WTC11 (cell line): Measurements from ENCODE around the gene ZNF496. TPM values are rescaled to one million over a fixed set of nuclear protein-coding genes. Genes with fewer than 3 reads are reported as not detected.

Source experiments
- ATAC-seq: fragments of 200-7000 bp; cut with Tn5 transposase; 2 replicates; pipeline ENCODE4 v1.10.0; 2021; ENCODE audit warnings: mild to moderate bottlenecking, moderate library complexity
- CTCF ChIA-PET: fragments of 300-600 bp; sonication (Branson Sonifier 250); formaldehyde crosslinking; loops from one replicate; lab custom pipeline; 2021; ENCODE audit warnings: antibody characterized with exemption; lab: Charles Lee
- POLR2A ChIA-PET: fragments of 350-600 bp; sonication (Branson Sonifier 250); formaldehyde crosslinking; loops from one replicate; lab custom pipeline; 2021; ENCODE audit warnings: antibody characterized with exemption; lab: Charles Lee
- DNase-seq: peaks from one replicate; pipeline ENCODE4 v3.0.0; 2021; ENCODE audit warnings: low spot score
- H3K27ac Mint-ChIP-seq: 2 replicates; pipeline ENCODE4 v1.8.0; 2021; ENCODE audit warnings: mixed read lengths
- H3K27me3 Mint-ChIP-seq: 2 replicates; pipeline ENCODE4 v1.8.0; 2021; ENCODE audit warnings: low read depth, mild to moderate bottlenecking, moderate library complexity, mixed read lengths
- H3K36me3 Mint-ChIP-seq: 2 replicates; pipeline ENCODE4 v1.8.0; 2021; ENCODE audit warnings: mixed read lengths
- H3K4me1 Mint-ChIP-seq: 2 replicates; pipeline ENCODE4 v1.8.0; 2022; ENCODE audit warnings: mixed read lengths
- H3K4me3 Mint-ChIP-seq: 2 replicates; pipeline ENCODE4 v1.8.0; 2021; ENCODE audit warnings: mild to moderate bottlenecking, moderate library complexity, mixed read lengths
- H3K9me3 Mint-ChIP-seq: 2 replicates; pipeline ENCODE4 v1.8.0; 2021; ENCODE audit warnings: mixed read lengths
- ATF1 ChIP-seq: sonication (generic); formaldehyde crosslinking; IDR thresholded peaks from 2 replicates; pipeline ENCODE4 v1.8.1; 2023; ENCODE audit warnings: mild to moderate bottlenecking, moderate library complexity, missing genetic modification reagents
- CREM ChIP-seq: sonication (generic); formaldehyde crosslinking; IDR thresholded peaks from 2 replicates; pipeline ENCODE4 v1.8.1; 2022; ENCODE audit warnings: mild to moderate bottlenecking, missing genetic modification reagents, moderate library complexity
- IRF2 ChIP-seq: sonication (generic); formaldehyde crosslinking; IDR thresholded peaks from 2 replicates; pipeline ENCODE4 v1.8.0; 2022; ENCODE audit warnings: low read depth, missing genetic modification reagents, borderline replicate concordance
- JUN ChIP-seq: sonication (generic); formaldehyde crosslinking; IDR thresholded peaks from 2 replicates; pipeline ENCODE4 v1.8.0; 2023; ENCODE audit warnings: mild to moderate bottlenecking, missing genetic modification reagents
- NR1H2 ChIP-seq: sonication (generic); formaldehyde crosslinking; IDR thresholded peaks from 2 replicates; pipeline ENCODE4 v1.9.0; 2021; ENCODE audit warnings: mild to moderate bottlenecking, moderate library complexity, missing genetic modification reagents
- NR3C1 ChIP-seq: sonication (generic); formaldehyde crosslinking; conservative IDR thresholded peaks from 2 replicates; pipeline ENCODE4 v1.8.1; 2023; ENCODE audit warnings: low read depth, mild to moderate bottlenecking, missing genetic modification reagents
- PRRX2 ChIP-seq: fragments of 250-450 bp; sonication (Bioruptor Pico); IDR thresholded peaks from 2 replicates; pipeline ENCODE4 v1.8.0; 2021; ENCODE audit warnings: mild to moderate bottlenecking
- SOX15 ChIP-seq: fragments of 250-450 bp; sonication (Bioruptor Pico); IDR thresholded peaks from 2 replicates; pipeline ENCODE4 v1.9.0; 2021; ENCODE audit warnings: mild to moderate bottlenecking
- ZBTB21 ChIP-seq: sonication (generic); formaldehyde crosslinking; IDR thresholded peaks from 2 replicates; pipeline ENCODE4 v1.8.1; 2023; ENCODE audit warnings: mild to moderate bottlenecking, missing genetic modification reagents, borderline replicate concordance
- ZNF232 ChIP-seq: sonication (generic); formaldehyde crosslinking; IDR thresholded peaks from 2 replicates; pipeline ENCODE4 v1.8.0; 2022; ENCODE audit warnings: mild to moderate bottlenecking, missing genetic modification reagents
- ZNF317 ChIP-seq: sonication (generic); formaldehyde crosslinking; IDR thresholded peaks from 2 replicates; pipeline ENCODE4 v1.8.1; 2023; ENCODE audit warnings: low read depth, mild to moderate bottlenecking, moderate library complexity, missing genetic modification reagents, borderline replicate concordance
- ZNF396 ChIP-seq: fragments of 250-450 bp; sonication (Bioruptor Pico); IDR thresholded peaks from 2 replicates; pipeline ENCODE4 v1.8.0; 2021; ENCODE audit warnings: mild to moderate bottlenecking, moderate library complexity, borderline replicate concordance
- ZNF416 ChIP-seq: fragments of 250-450 bp; sonication (Bioruptor Pico); IDR thresholded peaks from 2 replicates; pipeline ENCODE4 v1.9.0; 2021; ENCODE audit warnings: mild to moderate bottlenecking, inconsistent platforms
- ZNF423 ChIP-seq: fragments of 250-450 bp; sonication (Bioruptor Pico); IDR thresholded peaks from 2 replicates; pipeline ENCODE4 v2.1.2; 2022; ENCODE audit warnings: mild to moderate bottlenecking, moderate library complexity
- ZNF671 ChIP-seq: fragments of 250-450 bp; sonication (Bioruptor Pico); IDR thresholded peaks from 2 replicates; pipeline ENCODE4 v1.8.0; 2021; ENCODE audit warnings: mild to moderate bottlenecking
- total RNA-seq: library from RNA; stranded (reverse); gene quantifications from 3 replicates; pipeline ENCODE4 v1.2.3, GENCODE V29; 2021
- TF ChIP-seq, protein P1 (sequence below): fragments of 250-450 bp; sonication (Bioruptor Pico); IDR thresholded peaks from 2 replicates; pipeline ENCODE4 v1.9.0; 2021; ENCODE audit warnings: mild to moderate bottlenecking
- TF ChIP-seq, protein P2 (sequence below): sonication (generic); formaldehyde crosslinking; IDR thresholded peaks from 2 replicates; pipeline ENCODE4 v1.8.0; 2023; ENCODE audit warnings: missing genetic modification reagents, mild to moderate bottlenecking, borderline replicate concordance
- TF ChIP-seq, protein P3 (sequence below): sonication (generic); formaldehyde crosslinking; IDR thresholded peaks from 2 replicates; pipeline ENCODE4 v1.8.1; 2022; ENCODE audit warnings: mild to moderate bottlenecking, moderate library complexity, missing genetic modification reagents
- TF ChIP-seq, protein P4 (sequence below): sonication (generic); formaldehyde crosslinking; IDR thresholded peaks from 2 replicates; pipeline ENCODE4 v1.8.1; 2022; ENCODE audit warnings: missing genetic modification reagents, borderline replicate concordance

Gene ZNF496
- total RNA-seq, 1 experiment from 2014 or later = 88.3 TPM

DNA sequence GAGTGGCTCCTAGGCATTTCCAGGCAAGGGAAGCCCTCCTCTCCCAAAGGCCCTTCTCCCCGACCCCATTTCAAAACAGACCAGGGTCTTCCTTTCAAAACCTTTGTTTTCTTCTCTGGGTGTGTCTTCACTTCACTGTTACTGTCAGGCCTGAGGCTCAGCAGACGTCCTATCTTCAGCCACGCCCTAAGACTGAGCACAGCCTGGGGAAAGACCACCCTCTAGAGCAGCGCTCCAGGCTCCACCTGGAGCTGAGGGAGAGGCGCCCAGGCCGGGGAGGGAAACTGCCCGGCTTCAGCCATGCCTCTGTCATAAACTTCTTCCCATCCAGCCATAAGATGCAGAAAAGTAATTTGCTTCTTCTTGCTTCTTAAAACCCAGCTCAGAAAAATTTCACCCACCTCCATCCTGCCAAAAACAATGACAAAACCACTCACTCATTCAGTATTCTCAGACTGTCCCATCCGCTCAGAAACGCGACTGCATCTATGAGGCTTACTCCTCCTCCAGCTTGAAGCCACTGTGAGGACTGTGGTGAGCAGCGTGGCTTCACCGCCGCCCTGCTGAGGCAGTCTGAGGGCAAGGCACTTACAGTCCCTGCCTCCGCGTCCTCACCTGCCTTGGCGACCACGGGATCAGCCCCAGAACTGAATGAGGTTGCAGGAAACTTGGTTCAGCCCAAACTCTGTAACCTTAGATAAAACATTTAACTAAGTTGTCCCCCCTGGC lies 39.7 kb downstream of the ZNF496 start:
- no peak for DNase-seq
- CTCF ChIA-PET = no interaction called here
- no peak for TF ChIP-seq ZNF416 (CRISPR knock-in tag)
- TF ChIP-seq ZNF396 (CRISPR knock-in tag) = no peak
- no peak for TF ChIP-seq ATF1 (CRISPR knock-in tag)
- TF ChIP-seq NR3C1 (CRISPR knock-in tag) = no peak
- TF ChIP-seq, protein P1, sequence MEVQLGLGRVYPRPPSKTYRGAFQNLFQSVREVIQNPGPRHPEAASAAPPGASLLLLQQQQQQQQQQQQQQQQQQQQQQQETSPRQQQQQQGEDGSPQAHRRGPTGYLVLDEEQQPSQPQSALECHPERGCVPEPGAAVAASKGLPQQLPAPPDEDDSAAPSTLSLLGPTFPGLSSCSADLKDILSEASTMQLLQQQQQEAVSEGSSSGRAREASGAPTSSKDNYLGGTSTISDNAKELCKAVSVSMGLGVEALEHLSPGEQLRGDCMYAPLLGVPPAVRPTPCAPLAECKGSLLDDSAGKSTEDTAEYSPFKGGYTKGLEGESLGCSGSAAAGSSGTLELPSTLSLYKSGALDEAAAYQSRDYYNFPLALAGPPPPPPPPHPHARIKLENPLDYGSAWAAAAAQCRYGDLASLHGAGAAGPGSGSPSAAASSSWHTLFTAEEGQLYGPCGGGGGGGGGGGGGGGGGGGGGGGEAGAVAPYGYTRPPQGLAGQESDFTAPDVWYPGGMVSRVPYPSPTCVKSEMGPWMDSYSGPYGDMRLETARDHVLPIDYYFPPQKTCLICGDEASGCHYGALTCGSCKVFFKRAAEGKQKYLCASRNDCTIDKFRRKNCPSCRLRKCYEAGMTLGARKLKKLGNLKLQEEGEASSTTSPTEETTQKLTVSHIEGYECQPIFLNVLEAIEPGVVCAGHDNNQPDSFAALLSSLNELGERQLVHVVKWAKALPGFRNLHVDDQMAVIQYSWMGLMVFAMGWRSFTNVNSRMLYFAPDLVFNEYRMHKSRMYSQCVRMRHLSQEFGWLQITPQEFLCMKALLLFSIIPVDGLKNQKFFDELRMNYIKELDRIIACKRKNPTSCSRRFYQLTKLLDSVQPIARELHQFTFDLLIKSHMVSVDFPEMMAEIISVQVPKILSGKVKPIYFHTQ = no peak
- TF ChIP-seq, protein P2, sequence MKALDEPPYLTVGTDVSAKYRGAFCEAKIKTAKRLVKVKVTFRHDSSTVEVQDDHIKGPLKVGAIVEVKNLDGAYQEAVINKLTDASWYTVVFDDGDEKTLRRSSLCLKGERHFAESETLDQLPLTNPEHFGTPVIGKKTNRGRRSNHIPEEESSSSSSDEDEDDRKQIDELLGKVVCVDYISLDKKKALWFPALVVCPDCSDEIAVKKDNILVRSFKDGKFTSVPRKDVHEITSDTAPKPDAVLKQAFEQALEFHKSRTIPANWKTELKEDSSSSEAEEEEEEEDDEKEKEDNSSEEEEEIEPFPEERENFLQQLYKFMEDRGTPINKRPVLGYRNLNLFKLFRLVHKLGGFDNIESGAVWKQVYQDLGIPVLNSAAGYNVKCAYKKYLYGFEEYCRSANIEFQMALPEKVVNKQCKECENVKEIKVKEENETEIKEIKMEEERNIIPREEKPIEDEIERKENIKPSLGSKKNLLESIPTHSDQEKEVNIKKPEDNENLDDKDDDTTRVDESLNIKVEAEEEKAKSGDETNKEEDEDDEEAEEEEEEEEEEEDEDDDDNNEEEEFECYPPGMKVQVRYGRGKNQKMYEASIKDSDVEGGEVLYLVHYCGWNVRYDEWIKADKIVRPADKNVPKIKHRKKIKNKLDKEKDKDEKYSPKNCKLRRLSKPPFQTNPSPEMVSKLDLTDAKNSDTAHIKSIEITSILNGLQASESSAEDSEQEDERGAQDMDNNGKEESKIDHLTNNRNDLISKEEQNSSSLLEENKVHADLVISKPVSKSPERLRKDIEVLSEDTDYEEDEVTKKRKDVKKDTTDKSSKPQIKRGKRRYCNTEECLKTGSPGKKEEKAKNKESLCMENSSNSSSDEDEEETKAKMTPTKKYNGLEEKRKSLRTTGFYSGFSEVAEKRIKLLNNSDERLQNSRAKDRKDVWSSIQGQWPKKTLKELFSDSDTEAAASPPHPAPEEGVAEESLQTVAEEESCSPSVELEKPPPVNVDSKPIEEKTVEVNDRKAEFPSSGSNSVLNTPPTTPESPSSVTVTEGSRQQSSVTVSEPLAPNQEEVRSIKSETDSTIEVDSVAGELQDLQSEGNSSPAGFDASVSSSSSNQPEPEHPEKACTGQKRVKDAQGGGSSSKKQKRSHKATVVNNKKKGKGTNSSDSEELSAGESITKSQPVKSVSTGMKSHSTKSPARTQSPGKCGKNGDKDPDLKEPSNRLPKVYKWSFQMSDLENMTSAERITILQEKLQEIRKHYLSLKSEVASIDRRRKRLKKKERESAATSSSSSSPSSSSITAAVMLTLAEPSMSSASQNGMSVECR (CRISPR knock-in tag) = no peak
- no peak for TF ChIP-seq NR1H2 (CRISPR knock-in tag)
- no peak for TF ChIP-seq SOX15
- TF ChIP-seq, protein P3, sequence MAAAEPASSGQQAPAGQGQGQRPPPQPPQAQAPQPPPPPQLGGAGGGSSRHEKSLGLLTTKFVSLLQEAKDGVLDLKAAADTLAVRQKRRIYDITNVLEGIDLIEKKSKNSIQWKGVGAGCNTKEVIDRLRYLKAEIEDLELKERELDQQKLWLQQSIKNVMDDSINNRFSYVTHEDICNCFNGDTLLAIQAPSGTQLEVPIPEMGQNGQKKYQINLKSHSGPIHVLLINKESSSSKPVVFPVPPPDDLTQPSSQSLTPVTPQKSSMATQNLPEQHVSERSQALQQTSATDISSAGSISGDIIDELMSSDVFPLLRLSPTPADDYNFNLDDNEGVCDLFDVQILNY (CRISPR knock-in tag) = no peak
- no peak for TF ChIP-seq PRRX2 (CRISPR knock-in tag)
- TF ChIP-seq ZNF671 = no peak
- no peak for TF ChIP-seq ZNF317
- TF ChIP-seq ZNF232 (CRISPR knock-in tag) = no peak
- no peak for TF ChIP-seq JUN (CRISPR knock-in tag)
- no peak for TF ChIP-seq IRF2 (CRISPR knock-in tag)
- TF ChIP-seq, protein P4, sequence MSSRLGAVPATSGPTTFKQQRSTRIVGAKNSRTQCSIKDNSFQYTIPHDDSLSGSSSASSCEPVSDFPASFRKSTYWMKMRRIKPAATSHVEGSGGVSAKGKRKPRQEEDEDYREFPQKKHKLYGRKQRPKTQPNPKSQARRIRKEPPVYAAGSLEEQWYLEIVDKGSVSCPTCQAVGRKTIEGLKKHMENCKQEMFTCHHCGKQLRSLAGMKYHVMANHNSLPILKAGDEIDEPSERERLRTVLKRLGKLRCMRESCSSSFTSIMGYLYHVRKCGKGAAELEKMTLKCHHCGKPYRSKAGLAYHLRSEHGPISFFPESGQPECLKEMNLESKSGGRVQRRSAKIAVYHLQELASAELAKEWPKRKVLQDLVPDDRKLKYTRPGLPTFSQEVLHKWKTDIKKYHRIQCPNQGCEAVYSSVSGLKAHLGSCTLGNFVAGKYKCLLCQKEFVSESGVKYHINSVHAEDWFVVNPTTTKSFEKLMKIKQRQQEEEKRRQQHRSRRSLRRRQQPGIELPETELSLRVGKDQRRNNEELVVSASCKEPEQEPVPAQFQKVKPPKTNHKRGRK (CRISPR knock-in tag) = no peak
- TF ChIP-seq CREM = no peak
- TF ChIP-seq ZBTB21 (CRISPR knock-in tag) = no peak
- no peak for TF ChIP-seq ZNF423
- TF ChIP-seq, all 79 proteins: peak for 0
- Mint-ChIP-seq H3K36me3 (0 out of 2 replicates have a peak, but pooled peaks cover 2% of the 10 kb centered on the region), H3K4me3 (no peak overlapping the region), H3K27ac (no peak overlapping the region), H3K27me3 (no peaks in the 10 kb centered on the region), H3K9me3 (peaks cover 6% of the 10 kb centered on the region), H3K4me1 (peaks cover 74% of the 10 kb centered on the region)
- ATAC-seq = peak; percentile 3; the same call in 1 of the 2 replicates
- POLR2A ChIA-PET = no interaction called here
